ENCODE data around the gene TEAD3. TPM values are rescaled to one million over a fixed set of nuclear protein-coding genes. Genes with fewer than 3 reads are reported as not detected.

The TEAD3 gene
- polyA plus RNA-seq, 3 donors, result 39.5 to 54.5 (median 50.2) TPM

- DNase-seq (ENCODE audit: extremely low read depth in 1 of 11, low read depth in 9 of 11, low spot score in 4 of 11), result no peak
Measured at GRCh38 chr6:35468980-35469750, 27.7 kb downstream of the TEAD3 start.

GRCh38 chr6:35468181-35468979 is 28.5 kb downstream of the TEAD3 start, which contains the start of gene RPL10A:
TSS of gene RPL10A (plus strand) at chr6:35468401. CDS start at chr6:35468435, 34 bp downstream.
- DNase-seq (ENCODE audit: extremely low read depth in 1 of 11, low read depth in 9 of 11, low spot score in 4 of 11), result peak; percentile 95 to 98 (median 96)

- DNase-seq (ENCODE audit: extremely low read depth in 1 of 11, low read depth in 9 of 11, low spot score in 4 of 11), result no peak
Measured at GRCh38 chr6:35465646-35466045, 31.2 kb downstream of the TEAD3 start.

- DNase-seq (ENCODE audit: extremely low read depth in 1 of 11, low read depth in 9 of 11, low spot score in 4 of 11), result no peak
Measured at GRCh38 chr6:35463292-35463691, 33.6 kb downstream of the TEAD3 start.

- no peak for DNase-seq (ENCODE audit: extremely low read depth in 1 of 11, low read depth in 9 of 11, low spot score in 4 of 11)
Measured at GRCh38 chr6:35461270-35461669, 35.6 kb downstream of the TEAD3 start.

GRCh38 chr6:35457907-35458306 is 39.0 kb downstream of the TEAD3 start:
- DNase-seq (ENCODE audit: extremely low read depth in 1 of 11, low read depth in 9 of 11, low spot score in 4 of 11), result no peak

GRCh38 chr6:35454391-35455110 is 42.3 kb downstream of the TEAD3 start:
- no peak for DNase-seq (ENCODE audit: extremely low read depth in 1 of 11, low read depth in 9 of 11, low spot score in 4 of 11)

GRCh38 chr6:35453236-35453635 is 43.6 kb downstream of the TEAD3 start:
- no peak for DNase-seq (ENCODE audit: extremely low read depth in 1 of 11, low read depth in 9 of 11, low spot score in 4 of 11)

- peak; percentile 72 to 94 (median 90) for DNase-seq (ENCODE audit: extremely low read depth in 1 of 11, low read depth in 9 of 11, low spot score in 4 of 11)
Measured at GRCh38 chr6:35452183-35453090, 44.4 kb downstream of the TEAD3 start, which contains the start of gene FANCE. TSS of gene FANCE (plus strand) at chr6:35452338. CDS start at chr6:35452546, 208 bp downstream.

- no peak for DNase-seq (ENCODE audit: extremely low read depth in 1 of 11, low read depth in 9 of 11, low spot score in 4 of 11)
Measured at GRCh38 chr6:35451354-35452182, 45.3 kb downstream of the TEAD3 start.

- DNase-seq (ENCODE audit: extremely low read depth in 1 of 11, low read depth in 9 of 11, low spot score in 4 of 11), result peak in 4 of 11 donors; percentile 41 to 74 (median 50)
Measured at GRCh38 chr6:35449287-35449881, 47.5 kb downstream of the TEAD3 start.

- DNase-seq (ENCODE audit: extremely low read depth in 1 of 11, low read depth in 9 of 11, low spot score in 4 of 11), result no peak
Measured at GRCh38 chr6:35448191-35448590, 48.7 kb downstream of the TEAD3 start.

GRCh38 chr6:35445691-35446090 is 51.2 kb downstream of the TEAD3 start:
- no peak for DNase-seq (ENCODE audit: extremely low read depth in 1 of 11, low read depth in 9 of 11, low spot score in 4 of 11)

GRCh38 chr6:35443341-35444030 is 53.4 kb downstream of the TEAD3 start:
- DNase-seq (ENCODE audit: extremely low read depth in 1 of 11, low read depth in 9 of 11, low spot score in 4 of 11), result no peak

GRCh38 chr6:35442693-35443092 is 54.2 kb downstream of the TEAD3 start:
- no peak for DNase-seq (ENCODE audit: extremely low read depth in 1 of 11, low read depth in 9 of 11, low spot score in 4 of 11)

GRCh38 chr6:35441642-35442041 is 55.2 kb downstream of the TEAD3 start:
- no peak for DNase-seq (ENCODE audit: extremely low read depth in 1 of 11, low read depth in 9 of 11, low spot score in 4 of 11)

- DNase-seq (ENCODE audit: extremely low read depth in 1 of 11, low read depth in 9 of 11, low spot score in 4 of 11), result no peak
Measured at GRCh38 chr6:35441205-35441604, 55.7 kb downstream of the TEAD3 start.
